B cell (primary cell): ENCODE measurements around the gene MAP1S. TPM values are rescaled to one million over a fixed set of nuclear protein-coding genes. Genes with fewer than 3 reads are reported as not detected.

Experiments
- ATAC-seq: fragments of 200-7000 bp; cut with Tn5 transposase; one replicate; pipeline ENCODE4 v1.10.0; 2021; ENCODE audit warnings: low read depth, mild to moderate bottlenecking, moderate number of reproducible peaks, moderate library complexity
- CTCF ChIA-PET: fragments of 350-600 bp; sonication (Branson Sonifier 250); formaldehyde crosslinking; loops from one replicate; lab custom pipeline; 2021; ENCODE audit warnings: antibody characterized with exemption, inconsistent platforms; lab: Charles Lee
- POLR2A ChIA-PET: fragments of 350-600 bp; sonication (Branson Sonifier 250); formaldehyde crosslinking; loops from one replicate; lab custom pipeline; 2021; ENCODE audit warnings: antibody characterized with exemption; lab: Charles Lee
- DNase-seq: peaks from one replicate; pipeline ENCODE4 v3.0.0; 2013
- H2AFZ ChIP-seq: 2 replicates; pipeline ENCODE4 v1.6.1; 2012; ENCODE audit warnings: mild to moderate bottlenecking, low read depth, low read length; ENCODE audit not compliant: insufficient read depth, poor library complexity, severe bottlenecking
- H3K27ac ChIP-seq, 2 donors: 1 replicate in 1 of 2; 2 replicates in 1 of 2; pipeline ENCODE4 v1.5.1; 2012 to 2013; ENCODE audit warnings: low read length in 2 of 2, mild to moderate bottlenecking in 2 of 2, moderate library complexity in 1 of 2
- H3K27me3 ChIP-seq, 4 experiments: fragments of 200-600 bp in 1 of 4; sonication (generic) in 1 of 4; replicated peaks in 1 of 4; 1 replicate in 2 of 4; 2 replicates in 2 of 4; pipeline versions ENCODE4 v1.6.1 to v1.7.0; 2013 to 2016; ENCODE audit warnings: low read length in 3 of 4, mild to moderate bottlenecking in 2 of 4, mixed read lengths in 1 of 4, moderate library complexity in 1 of 4; ENCODE audit not compliant: insufficient read depth in 4 of 4, control insufficient read depth in 3 of 4; ENCODE audit errors: control extremely low read depth in 1 of 4
- H3K36me3 ChIP-seq, 2 experiments: replicated peaks in 1 of 2; 1 replicate in 1 of 2; 2 replicates in 1 of 2; pipeline versions ENCODE4 v1.6.1 to v1.7.1; 2013; ENCODE audit warnings: low read length in 1 of 2; ENCODE audit not compliant: insufficient read depth in 2 of 2, control insufficient read depth in 1 of 2; ENCODE audit errors: control extremely low read depth in 1 of 2, extremely low read depth in 1 of 2
- H3K4me1 ChIP-seq, 2 donors: fragments of 200-600 bp in 1 of 2; sonication (generic) in 1 of 2; 1 replicate in 1 of 2; 2 replicates in 1 of 2; pipeline versions ENCODE4 v1.5.1 to v1.6.1; 2013 to 2017; ENCODE audit warnings: low read length in 2 of 2; ENCODE audit not compliant: control insufficient read depth in 2 of 2, insufficient read depth in 2 of 2
- H3K4me2 ChIP-seq: replicated peaks from 2 replicates; pipeline ENCODE3; 2012; ENCODE audit warnings: mild to moderate bottlenecking, low read depth, low read length; ENCODE audit not compliant: poor library complexity, severe bottlenecking
- H3K4me3 ChIP-seq, 5 experiments: fragments of 200-600 bp in 1 of 5; sonication (generic) in 1 of 5; 1 replicate in 3 of 5; 2 replicates in 2 of 5; pipeline versions ENCODE4 v1.5.1 to v1.7.0; 2011 to 2016; ENCODE audit warnings: low read length in 4 of 5, mild to moderate bottlenecking in 4 of 5, low read depth in 2 of 5, control low read depth in 1 of 5, moderate library complexity in 1 of 5; ENCODE audit not compliant: insufficient read depth in 1 of 5; ENCODE audit errors: control extremely low read depth in 1 of 5, extremely low read depth in 1 of 5
- H3K79me2 ChIP-seq: fragments of 200-600 bp; sonication (generic); one replicate; pipeline ENCODE4 v1.6.0; 2016; ENCODE audit warnings: low read length; ENCODE audit not compliant: control insufficient read depth, insufficient read depth
- H3K9ac ChIP-seq: fragments of 200-600 bp; sonication (generic); 2 replicates; pipeline ENCODE4 v1.6.1; 2017; ENCODE audit warnings: mild to moderate bottlenecking, low read length, moderate library complexity
- H3K9me3 ChIP-seq, 3 donors: one replicate each; pipeline versions ENCODE4 v1.6.1 to v1.7.1; 2013; ENCODE audit warnings: low read length in 2 of 3; ENCODE audit not compliant: control insufficient read depth in 2 of 3, insufficient read depth in 1 of 3; ENCODE audit errors: control extremely low read depth in 1 of 3
- H4K20me1 ChIP-seq: 2 replicates; pipeline ENCODE4 v1.6.0; 2012; ENCODE audit warnings: mild to moderate bottlenecking, low read length; ENCODE audit not compliant: insufficient read depth, control insufficient read depth, poor library complexity, severe bottlenecking
- H3K27ac Mint-ChIP-seq: one replicate; pipeline ENCODE4 v1.8.0; 2021; ENCODE audit warnings: mixed read lengths
- H3K27me3 Mint-ChIP-seq: one replicate; pipeline ENCODE4 v1.8.0; 2021; ENCODE audit warnings: mixed read lengths
- H3K4me1 Mint-ChIP-seq: one replicate; pipeline ENCODE4 v1.8.0; 2021; ENCODE audit warnings: mixed read lengths
- H3K4me3 Mint-ChIP-seq: one replicate; pipeline ENCODE4 v1.8.0; 2021; ENCODE audit warnings: mixed read lengths
- H3K9me3 Mint-ChIP-seq: one replicate; pipeline ENCODE4 v1.8.0; 2022; ENCODE audit warnings: mixed read lengths; ENCODE audit not compliant: insufficient read depth
- EZH2 ChIP-seq: IDR thresholded peaks from 2 replicates; pipeline ENCODE4 v1.6.1; 2012; ENCODE audit warnings: borderline replicate concordance, low read depth, mild to moderate bottlenecking, moderate library complexity, low read length; ENCODE audit not compliant: insufficient read depth, poor library complexity, severe bottlenecking
- WGBS: methylation state at CpG from one replicate; pipeline ENCODE4 v1.1.5; 2013; ENCODE audit warnings: missing lambda C conversion rate; ENCODE audit not compliant: insufficient coverage; 5-methylcytosine and 5-hydroxymethylcytosine counted together
- intact Hi-C: fragments of 100-400 bp; cut with micrococcal nuclease; formaldehyde crosslinking; loops from one replicate; pipeline ENCODE4 v1.10.0; 2022
- polyA plus RNA-seq: library from polyadenylated mRNA; depleted of rRNA; stranded (reverse); fragments of >200 nt; gene quantifications from 2 replicates; pipeline ENCODE4 v1.2.3, GENCODE V29; 2012
- total RNA-seq, 2 donors: library from RNA; stranded (reverse); fragments of 120-200 nt in 1 of 2; gene quantifications; 1 replicate in 1 of 2; 2 replicates in 1 of 2; pipeline versions ENCODE4 v1.2.3 to v1.2.4, GENCODE V29; 2013 to 2022
- TF ChIP-seq, protein P1 (sequence below): fragments of 200-600 bp; IDR thresholded peaks from one replicate; pipeline ENCODE4 v1.8.0; 2022; ENCODE audit warnings: antibody characterized with exemption, mild to moderate bottlenecking

MAP1S gene
- total and polyA plus RNA-seq, 2 donors (not counting 1 experiment from before 2014, with no cell fraction given), result 38.2 to 83.0 TPM

DNA sequence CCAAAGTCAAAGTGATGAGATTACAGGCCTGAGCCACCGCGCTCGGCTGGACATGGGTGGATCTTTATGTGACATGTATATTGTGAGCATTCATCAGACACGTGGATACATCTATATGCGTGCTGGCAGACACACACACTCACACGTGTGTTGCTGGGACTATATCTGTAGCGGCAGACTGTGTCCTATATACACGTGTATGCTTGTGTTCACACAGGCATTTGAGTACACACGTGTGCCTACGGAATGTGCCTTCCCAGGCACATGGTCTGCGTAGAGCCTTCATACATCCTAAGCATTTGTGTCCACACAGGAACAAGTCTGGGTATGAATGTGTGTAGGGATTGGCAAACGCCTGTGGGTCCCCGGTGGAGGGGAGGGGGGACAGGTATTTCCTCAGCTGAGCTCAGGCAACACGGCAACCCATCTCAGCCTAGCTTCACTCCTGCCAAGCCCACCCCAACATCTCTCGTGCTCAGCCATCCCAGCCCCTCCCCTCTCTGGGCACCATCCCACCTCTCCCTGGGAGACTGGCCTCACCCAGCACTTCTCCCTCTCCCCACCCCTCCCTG lies 33.7 kb upstream of the MAP1S start:
- no peak overlapping the region for H3K4me2 ChIP-seq

DNA sequence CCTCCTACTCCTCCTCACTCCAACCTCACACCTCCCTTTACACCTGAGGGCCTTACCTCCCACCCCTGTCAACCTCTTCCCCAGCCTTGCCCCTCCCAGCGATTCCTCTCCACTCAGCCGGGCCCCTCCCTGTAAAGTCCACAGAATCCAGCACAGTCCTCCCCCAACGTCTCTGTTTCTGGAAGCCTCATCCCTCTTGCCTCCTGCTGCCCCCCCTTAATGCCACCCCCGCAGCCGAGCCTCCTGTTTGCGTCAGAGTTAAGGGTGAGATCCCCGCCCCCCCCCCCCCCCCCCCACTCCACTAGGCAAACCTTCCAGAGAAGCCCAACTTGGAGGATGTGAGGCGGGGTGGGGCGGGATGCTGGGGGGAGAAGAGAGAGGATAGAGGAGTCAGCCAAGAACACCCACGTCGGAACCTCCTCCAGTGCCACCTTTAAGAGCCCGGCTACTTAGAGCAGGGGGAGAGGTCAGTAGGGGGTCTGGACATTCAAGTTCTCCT lies 33.2 kb upstream of the MAP1S start:
- intact Hi-C loops, result no loop called here

More for the DNA sequence above, 33.7 kb upstream of the MAP1S start:
- DNase-seq (no peak), ATAC-seq (no peak)
- Histone ChIP-seq H3K79me2 (no peaks in the 10 kb centered on the region), H3K27ac (no peak overlapping the region), H3K36me3 (no peaks in the 10 kb centered on the region), H3K4me1 (peaks cover 28 to 39% of the 10 kb centered on the region in 2 donors), H3K4me3 (no peak overlapping the region), H2AFZ (no peak overlapping the region), H4K20me1 (no peaks in the 10 kb centered on the region), H3K27me3 (peaks cover 0 to 73% (median 43%) of the 10 kb centered on the region in 4 experiments), H3K9ac (no peak overlapping the region), H3K9me3 (peaks cover 0 to 37% (median 0%) of the 10 kb centered on the region in 3 donors)
- no peak overlapping the region for H3K27ac Mint-ChIP-seq
- intact Hi-C loops, result no loop called here
- H3K27me3 Mint-ChIP-seq, result peaks cover 62% of the 10 kb centered on the region
- WGBS, result 69% methylated on average over 13 of the region's 15 CpGs
- POLR2A ChIA-PET, result no interaction called here
- TF ChIP-seq, protein P1, sequence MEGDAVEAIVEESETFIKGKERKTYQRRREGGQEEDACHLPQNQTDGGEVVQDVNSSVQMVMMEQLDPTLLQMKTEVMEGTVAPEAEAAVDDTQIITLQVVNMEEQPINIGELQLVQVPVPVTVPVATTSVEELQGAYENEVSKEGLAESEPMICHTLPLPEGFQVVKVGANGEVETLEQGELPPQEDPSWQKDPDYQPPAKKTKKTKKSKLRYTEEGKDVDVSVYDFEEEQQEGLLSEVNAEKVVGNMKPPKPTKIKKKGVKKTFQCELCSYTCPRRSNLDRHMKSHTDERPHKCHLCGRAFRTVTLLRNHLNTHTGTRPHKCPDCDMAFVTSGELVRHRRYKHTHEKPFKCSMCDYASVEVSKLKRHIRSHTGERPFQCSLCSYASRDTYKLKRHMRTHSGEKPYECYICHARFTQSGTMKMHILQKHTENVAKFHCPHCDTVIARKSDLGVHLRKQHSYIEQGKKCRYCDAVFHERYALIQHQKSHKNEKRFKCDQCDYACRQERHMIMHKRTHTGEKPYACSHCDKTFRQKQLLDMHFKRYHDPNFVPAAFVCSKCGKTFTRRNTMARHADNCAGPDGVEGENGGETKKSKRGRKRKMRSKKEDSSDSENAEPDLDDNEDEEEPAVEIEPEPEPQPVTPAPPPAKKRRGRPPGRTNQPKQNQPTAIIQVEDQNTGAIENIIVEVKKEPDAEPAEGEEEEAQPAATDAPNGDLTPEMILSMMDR, result no peak
- no peak for TF ChIP-seq EZH2
- H3K4me1 Mint-ChIP-seq, result peaks cover 21% of the 10 kb centered on the region
- CTCF ChIA-PET, result no interaction called here
- no peaks in the 10 kb centered on the region for H3K9me3 Mint-ChIP-seq
- H3K4me3 Mint-ChIP-seq, result no peak overlapping the region

More for the DNA sequence above, 33.2 kb upstream of the MAP1S start:
- 11% methylated on average over 3 of the region's 12 CpGs for WGBS
- no peak for ATAC-seq
- H3K4me1 Mint-ChIP-seq, result peaks cover 19% of the 10 kb centered on the region
- H3K4me3 ChIP-seq, result no peak overlapping the region
- peak overlapping the region; percentile 59 for H3K4me2 ChIP-seq
- H3K9ac ChIP-seq, result no peak overlapping the region
- CTCF ChIA-PET, result no interaction called here
- peaks cover 65% of the 10 kb centered on the region for H3K27me3 Mint-ChIP-seq
- H3K27ac Mint-ChIP-seq, result no peak overlapping the region
- no peaks in the 10 kb centered on the region for H3K36me3 ChIP-seq
- H4K20me1 ChIP-seq, result no peaks in the 10 kb centered on the region
- POLR2A ChIA-PET, result no interaction called here
- H3K27me3 ChIP-seq, result peaks cover 0 to 69% (median 42%) of the 10 kb centered on the region in 4 experiments
- peak overlapping the region; percentile 32 for H3K4me3 Mint-ChIP-seq
- no peak overlapping the region for H2AFZ ChIP-seq
- H3K9me3 Mint-ChIP-seq, result no peaks in the 10 kb centered on the region
- no peak overlapping the region for H3K27ac ChIP-seq
- DNase-seq, result no peak
- H3K4me1 ChIP-seq, result peaks cover 23 to 37% of the 10 kb centered on the region in 2 donors
- TF ChIP-seq, protein P1, result no peak
- TF ChIP-seq EZH2, result no peak
- H3K9me3 ChIP-seq, result peaks cover 0 to 35% (median 0%) of the 10 kb centered on the region in 3 donors
- no peaks in the 10 kb centered on the region for H3K79me2 ChIP-seq
